ENCODE data around the gene PLAAT2. TPM values are rescaled to one million over a fixed set of nuclear protein-coding genes. Genes with fewer than 3 reads are reported as not detected.

The PLAAT2 gene
- total RNA-seq, 1 experiment from 2014 or later: not detected

DNA sequence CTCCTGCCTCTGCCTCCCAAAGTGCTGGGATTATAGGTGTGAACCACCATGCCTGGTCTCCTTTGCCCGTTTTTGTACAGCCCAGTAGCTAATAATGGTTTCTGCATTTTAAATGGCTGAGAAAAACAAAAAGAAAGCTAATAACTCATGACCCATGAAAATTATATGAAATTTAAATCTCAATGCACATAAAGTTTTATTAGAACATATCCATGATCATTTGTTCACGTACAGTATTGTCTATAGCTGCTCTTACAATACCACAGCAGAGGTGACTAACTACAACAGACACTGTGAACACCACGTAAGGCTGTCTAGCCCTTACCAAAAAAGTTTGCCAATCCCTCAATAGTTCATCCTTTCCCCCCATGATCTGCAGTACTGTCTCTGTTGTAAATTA lies 6.4 kb upstream of the PLAAT2 start:
- BruUV-seq (replicated peaks): no TSS peak
- H3K27ac ChIP-seq (ENCODE audit: low read depth, low read length, poor library complexity, severe bottlenecking): no peak overlapping the region
- TF ChIP-seq EZH2 (IDR thresholded peaks at IDR 0.05; ENCODE audit: borderline replicate concordance, low read depth, low read length, poor library complexity, severe bottlenecking): no peak
- TF ChIP-seq, protein P1, sequence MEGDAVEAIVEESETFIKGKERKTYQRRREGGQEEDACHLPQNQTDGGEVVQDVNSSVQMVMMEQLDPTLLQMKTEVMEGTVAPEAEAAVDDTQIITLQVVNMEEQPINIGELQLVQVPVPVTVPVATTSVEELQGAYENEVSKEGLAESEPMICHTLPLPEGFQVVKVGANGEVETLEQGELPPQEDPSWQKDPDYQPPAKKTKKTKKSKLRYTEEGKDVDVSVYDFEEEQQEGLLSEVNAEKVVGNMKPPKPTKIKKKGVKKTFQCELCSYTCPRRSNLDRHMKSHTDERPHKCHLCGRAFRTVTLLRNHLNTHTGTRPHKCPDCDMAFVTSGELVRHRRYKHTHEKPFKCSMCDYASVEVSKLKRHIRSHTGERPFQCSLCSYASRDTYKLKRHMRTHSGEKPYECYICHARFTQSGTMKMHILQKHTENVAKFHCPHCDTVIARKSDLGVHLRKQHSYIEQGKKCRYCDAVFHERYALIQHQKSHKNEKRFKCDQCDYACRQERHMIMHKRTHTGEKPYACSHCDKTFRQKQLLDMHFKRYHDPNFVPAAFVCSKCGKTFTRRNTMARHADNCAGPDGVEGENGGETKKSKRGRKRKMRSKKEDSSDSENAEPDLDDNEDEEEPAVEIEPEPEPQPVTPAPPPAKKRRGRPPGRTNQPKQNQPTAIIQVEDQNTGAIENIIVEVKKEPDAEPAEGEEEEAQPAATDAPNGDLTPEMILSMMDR (conservative IDR thresholded peaks at IDR 0.05; ENCODE audit: low read depth, low read length): no peak
- peaks cover 6% of the 10 kb centered on the region for H3K4me1 ChIP-seq (ENCODE audit: insufficient read depth, low read length, poor library complexity, severe bottlenecking)
- CTCF ChIA-PET: no interaction called here
- H3K9me3 ChIP-seq (ENCODE audit: low read depth, low read length, poor library complexity, severe bottlenecking): no peaks in the 10 kb centered on the region
- POLR2A ChIA-PET (ENCODE audit: low non-redundant PET): no interaction called here
- no peaks in the 10 kb centered on the region for H3K27me3 ChIP-seq (replicated peaks; ENCODE audit: insufficient read depth, low read depth, low read length, poor library complexity)
- intact Hi-C loops (cut with micrococcal nuclease; ENCODE audit: unreplicated experiment): no loop called here
- H3K36me3 ChIP-seq (ENCODE audit: insufficient read depth, low read length, poor library complexity, severe bottlenecking): no peaks in the 10 kb centered on the region
- no peak for DNase-seq (ENCODE audit: low spot score)
- no peak overlapping the region for H3K4me3 ChIP-seq (ENCODE audit: low read depth, low read length, poor library complexity, severe bottlenecking)

DNA sequence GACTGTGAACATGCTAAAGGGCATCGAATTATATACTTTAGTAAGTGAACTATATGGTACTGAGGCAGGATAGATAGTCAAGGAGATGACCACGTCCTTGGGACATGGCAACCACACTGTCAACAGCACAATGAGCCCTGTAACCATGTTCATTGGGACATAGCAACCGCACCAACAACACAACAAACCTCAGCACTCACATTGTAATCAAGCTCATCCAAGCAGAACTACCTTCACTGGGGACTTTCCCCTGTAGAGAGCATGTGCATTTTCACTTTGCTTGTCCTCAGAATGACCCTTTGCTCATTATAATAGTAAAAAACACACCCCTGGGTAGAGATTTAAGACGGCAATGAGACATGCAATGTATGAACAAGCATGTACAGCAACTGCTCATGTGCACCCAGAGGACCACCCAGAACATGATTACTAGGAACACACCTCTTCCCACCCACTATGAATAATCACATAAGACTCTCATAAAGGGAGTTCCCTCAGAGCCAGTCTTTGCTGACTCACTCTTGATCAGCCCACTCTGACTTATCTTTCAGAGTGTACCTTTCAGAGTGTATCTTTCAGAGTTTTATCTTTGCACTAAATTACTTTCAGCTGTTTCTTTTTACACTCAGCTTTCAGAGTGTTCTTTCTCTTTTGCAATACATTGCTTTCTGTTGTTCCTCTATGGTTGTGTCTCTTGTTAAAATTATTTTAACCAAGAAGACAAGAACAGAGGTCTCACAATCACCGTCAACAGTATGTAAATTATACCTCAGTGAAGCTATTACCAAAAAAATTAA lies 4.1 kb upstream of the PLAAT2 start:
- Histone ChIP-seq H3K27ac (ENCODE audit: low read depth, low read length, poor library complexity, severe bottlenecking) (no peak overlapping the region), H3K36me3 (ENCODE audit: insufficient read depth, low read length, poor library complexity, severe bottlenecking) (no peaks in the 10 kb centered on the region), H3K27me3 (replicated peaks; ENCODE audit: insufficient read depth, low read depth, low read length, poor library complexity) (no peaks in the 10 kb centered on the region), H3K4me1 (ENCODE audit: insufficient read depth, low read length, poor library complexity, severe bottlenecking) (peaks cover 6% of the 10 kb centered on the region), H3K4me3 (ENCODE audit: low read depth, low read length, poor library complexity, severe bottlenecking) (no peak overlapping the region), H3K9me3 (ENCODE audit: low read depth, low read length, poor library complexity, severe bottlenecking) (no peaks in the 10 kb centered on the region)
- DNase-seq (ENCODE audit: low spot score): peak; percentile 63
- TF ChIP-seq, protein P1 (conservative IDR thresholded peaks at IDR 0.05; ENCODE audit: low read depth, low read length): no peak
- TF ChIP-seq EZH2 (IDR thresholded peaks at IDR 0.05; ENCODE audit: borderline replicate concordance, low read depth, low read length, poor library complexity, severe bottlenecking): no peak
- POLR2A ChIA-PET (ENCODE audit: low non-redundant PET): interaction anchor here (0.6 kb wide), 1 partner anchor 140 kb away, joined by 10 read pairs; no protein-coding TSS in a partner anchor
- BruUV-seq (replicated peaks): no TSS peak
- CTCF ChIA-PET: no interaction called here
- intact Hi-C loops (cut with micrococcal nuclease; ENCODE audit: unreplicated experiment): no loop called here

DNA sequence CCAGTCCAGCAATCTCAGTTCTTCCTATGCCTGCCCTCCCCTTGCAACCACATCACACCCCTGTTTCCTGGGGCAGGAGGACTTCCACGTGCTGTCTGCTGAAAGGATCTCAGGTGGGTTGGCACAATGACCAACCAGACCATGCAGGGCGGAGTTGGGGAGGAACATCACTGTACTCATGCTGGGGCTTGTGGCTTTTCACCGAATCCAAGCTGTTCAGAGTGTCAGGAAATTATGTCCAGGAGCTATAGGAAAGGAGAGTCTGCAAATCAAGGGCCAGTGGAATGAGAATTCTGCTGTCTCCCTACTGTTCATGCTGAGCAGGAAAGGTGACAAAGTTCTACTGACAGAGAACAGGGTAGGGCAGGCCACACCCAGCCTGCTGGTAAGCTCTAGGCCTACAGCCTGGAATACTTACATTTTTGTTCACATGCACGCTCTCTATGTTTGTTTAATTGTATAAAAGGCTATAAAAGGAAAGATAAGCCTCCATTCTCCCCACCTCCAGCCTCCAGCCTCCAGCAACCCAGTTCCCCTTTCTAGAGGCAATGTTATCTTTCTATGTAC lies 1.7 kb upstream of the PLAAT2 start:
- intact Hi-C loops (cut with micrococcal nuclease; ENCODE audit: unreplicated experiment): no loop called here
- Histone ChIP-seq H3K9me3 (ENCODE audit: low read depth, low read length, poor library complexity, severe bottlenecking) (no peaks in the 10 kb centered on the region), H3K4me3 (ENCODE audit: low read depth, low read length, poor library complexity, severe bottlenecking) (no peak overlapping the region), H3K27ac (ENCODE audit: low read depth, low read length, poor library complexity, severe bottlenecking) (no peak overlapping the region), H3K4me1 (ENCODE audit: insufficient read depth, low read length, poor library complexity, severe bottlenecking) (peaks cover 6% of the 10 kb centered on the region), H3K36me3 (ENCODE audit: insufficient read depth, low read length, poor library complexity, severe bottlenecking) (no peaks in the 10 kb centered on the region), H3K27me3 (replicated peaks; ENCODE audit: insufficient read depth, low read depth, low read length, poor library complexity) (no peaks in the 10 kb centered on the region)
- BruUV-seq (replicated peaks): no TSS peak
- DNase-seq (ENCODE audit: low spot score): no peak
- TF ChIP-seq EZH2 (IDR thresholded peaks at IDR 0.05; ENCODE audit: borderline replicate concordance, low read depth, low read length, poor library complexity, severe bottlenecking): no peak
- TF ChIP-seq, protein P1 (conservative IDR thresholded peaks at IDR 0.05; ENCODE audit: low read depth, low read length): no peak
- POLR2A ChIA-PET (ENCODE audit: low non-redundant PET): no interaction called here
- CTCF ChIA-PET: no interaction called here
